Hepatocyte (in vitro differentiated cells): ENCODE measurements around the gene CACNA2D1. TPM values are rescaled to one million over a fixed set of nuclear protein-coding genes. Genes with fewer than 3 reads are reported as not detected.

Experiments used
- DNase-seq: peaks from one replicate; pipeline ENCODE4 v3.0.0-alpha.2; 2016; ENCODE audit warnings: low spot score
- H2AFZ ChIP-seq: fragments of 200-600 bp; sonication (generic); 2 replicates; pipeline ENCODE4 v1.6.0; 2016; ENCODE audit warnings: antibody characterized with exemption, mild to moderate bottlenecking
- H3K27ac ChIP-seq: fragments of 200-600 bp; sonication (generic); 2 replicates; pipeline ENCODE4 v1.5.1; 2016; ENCODE audit warnings: mild to moderate bottlenecking
- H3K27me3 ChIP-seq: fragments of 200-600 bp; sonication (generic); 2 replicates; pipeline ENCODE4 v1.6.1; 2016
- H3K36me3 ChIP-seq: fragments of 200-600 bp; sonication (generic); replicated peaks from 2 replicates; pipeline ENCODE4 v1.5.1; 2016; ENCODE audit warnings: low read depth; ENCODE audit not compliant: insufficient read depth
- H3K4me1 ChIP-seq: fragments of 200-600 bp; sonication (generic); 2 replicates; pipeline ENCODE4 v1.5.1; 2016; ENCODE audit warnings: mild to moderate bottlenecking, moderate library complexity; ENCODE audit not compliant: insufficient read depth
- H3K4me2 ChIP-seq: fragments of 200-600 bp; sonication (generic); 2 replicates; pipeline ENCODE4 v1.6.0; 2016
- H3K4me3 ChIP-seq: fragments of 200-600 bp; sonication (generic); 2 replicates; pipeline ENCODE4 v1.5.1; 2016; ENCODE audit warnings: mild to moderate bottlenecking
- H3K79me2 ChIP-seq: fragments of 200-600 bp; sonication (generic); 2 replicates; pipeline ENCODE4 v1.6.0; 2017; ENCODE audit warnings: mild to moderate bottlenecking
- H3K9me2 ChIP-seq: fragments of 200-600 bp; sonication (generic); replicated peaks from 2 replicates; pipeline ENCODE4 v1.6.0; 2017; ENCODE audit warnings: mild to moderate bottlenecking; ENCODE audit not compliant: insufficient read depth
- H3K9me3 ChIP-seq: fragments of 200-600 bp; sonication (generic); 2 replicates; pipeline ENCODE4 v1.5.1; 2016; ENCODE audit warnings: low read depth, mild to moderate bottlenecking
- H4K20me1 ChIP-seq: fragments of 200-600 bp; sonication (generic); 2 replicates; pipeline ENCODE4 v1.6.0; 2016; ENCODE audit warnings: mild to moderate bottlenecking; ENCODE audit not compliant: insufficient read depth, poor library complexity, severe bottlenecking
- CTCF ChIP-seq: fragments of 200-600 bp; sonication (generic); IDR thresholded peaks from 2 replicates; pipeline ENCODE4 v1.5.1; 2016; ENCODE audit warnings: antibody characterized with exemption, mild to moderate bottlenecking; ENCODE audit not compliant: poor library complexity
- EZH2 ChIP-seq: fragments of 200-600 bp; sonication (generic); IDR thresholded peaks from 2 replicates; pipeline ENCODE4 v1.6.1; 2016; ENCODE audit warnings: antibody characterized with exemption, mild to moderate bottlenecking, borderline replicate concordance
- EZH2phosphoT487 ChIP-seq: fragments of 200-600 bp; sonication (generic); IDR thresholded peaks from one replicate; pipeline ENCODE4 v1.6.1; 2018; ENCODE audit warnings: antibody characterized with exemption, mild to moderate bottlenecking, low read depth, moderate library complexity; ENCODE audit not compliant: unreplicated experiment, severe bottlenecking
- WGBS: methylation state at CpG from one replicate; pipeline ENCODE4 v1.1.6; 2016; ENCODE audit warnings: low lambda C conversion rate; ENCODE audit errors: missing lambda C conversion rate; 5-methylcytosine and 5-hydroxymethylcytosine counted together
- polyA plus RNA-seq: library from polyadenylated mRNA; unstranded; fragments of >200 nt; fragmentation: Nextera tagmentation; extraction: Ambion mirVana; gene quantifications from 2 replicates; pipeline ENCODE4 v1.2.1, GENCODE V29; 2016
- total RNA-seq: library from RNA; depleted of rRNA; stranded (reverse); fragments of >200 nt; gene quantifications from 2 replicates; pipeline ENCODE4 v1.2.3, GENCODE V29; 2014

The CACNA2D1 gene
- total and polyA plus RNA-seq, 2 experiments from 2014 or later, result 3.1 to 18.9 TPM

- H3K9me3 ChIP-seq, result no peaks in the 10 kb centered on the region
- H3K4me1 ChIP-seq, result no peaks in the 10 kb centered on the region
- no peaks in the 10 kb centered on the region for H3K27me3 ChIP-seq
- no peak overlapping the region for H3K4me3 ChIP-seq
- no peak overlapping the region for H2AFZ ChIP-seq
- H3K9me2 ChIP-seq, result no peaks in the 10 kb centered on the region
- H3K4me2 ChIP-seq, result no peak overlapping the region
- TF ChIP-seq CTCF (no peak), EZH2 (no peak), EZH2phosphoT487 (no peak)
- no peaks in the 10 kb centered on the region for H3K36me3 ChIP-seq
- no peak for DNase-seq
- no peak overlapping the region for H3K27ac ChIP-seq
- H3K79me2 ChIP-seq, result no peaks in the 10 kb centered on the region
- no peaks in the 10 kb centered on the region for H4K20me1 ChIP-seq
Measured at GRCh38 chr7:81949306-81949705, 494.3 kb downstream of the CACNA2D1 start.

DNA sequence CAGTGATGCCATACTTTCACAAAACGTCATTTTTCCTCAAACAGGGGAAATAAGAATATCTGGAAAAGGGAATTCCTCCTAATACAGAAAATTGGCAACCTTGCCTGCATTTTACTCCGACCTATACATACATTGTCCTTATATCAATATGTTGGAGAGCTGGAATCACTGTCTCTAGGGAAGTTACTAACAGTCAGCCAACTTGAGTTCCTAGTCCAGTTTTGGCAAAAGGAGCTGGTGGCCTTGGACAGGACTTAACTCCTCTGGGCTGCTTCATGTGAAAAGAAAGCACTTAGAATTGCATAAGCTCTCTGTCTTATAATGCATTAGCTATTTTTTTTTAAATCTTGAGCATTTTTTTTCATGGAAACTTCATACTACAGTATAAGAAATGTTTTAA, 499.5 kb downstream of the CACNA2D1 start:
- no peaks in the 10 kb centered on the region for H3K9me2 ChIP-seq
- no peaks in the 10 kb centered on the region for H3K79me2 ChIP-seq
- H4K20me1 ChIP-seq, result no peaks in the 10 kb centered on the region
- H3K4me3 ChIP-seq, result no peak overlapping the region
- no peak overlapping the region for H2AFZ ChIP-seq
- H3K9me3 ChIP-seq, result no peaks in the 10 kb centered on the region
- no peak for DNase-seq
- no peaks in the 10 kb centered on the region for H3K4me1 ChIP-seq
- no peak overlapping the region for H3K4me2 ChIP-seq
- H3K36me3 ChIP-seq, result no peaks in the 10 kb centered on the region
- no peak overlapping the region for H3K27ac ChIP-seq
- TF ChIP-seq EZH2phosphoT487 (no peak), CTCF (no peak), EZH2 (no peak)
- no peaks in the 10 kb centered on the region for H3K27me3 ChIP-seq
- WGBS, result 91% methylated on average over 2 of the region's 2 CpGs

DNA sequence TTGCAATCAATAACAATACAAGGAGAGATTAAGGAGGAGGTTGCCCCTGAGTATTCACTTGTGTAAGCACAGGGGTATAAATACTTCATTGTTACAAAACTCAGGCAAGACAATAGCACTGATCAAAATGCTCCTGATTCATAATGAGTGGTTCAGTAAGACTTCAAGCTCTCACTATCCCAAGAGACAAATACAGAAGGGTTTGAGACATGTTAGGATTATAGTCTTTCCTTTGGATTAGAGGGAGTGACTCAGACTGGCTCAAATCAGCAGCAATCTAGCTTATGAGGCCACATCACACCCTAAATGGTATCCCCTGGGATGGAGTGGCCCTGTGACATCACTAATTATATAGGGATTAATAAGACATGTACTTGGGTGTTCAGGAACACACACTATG, 506.5 kb downstream of the CACNA2D1 start:
- no peaks in the 10 kb centered on the region for H3K79me2 ChIP-seq
- no peak overlapping the region for H3K4me3 ChIP-seq
- no peak overlapping the region for H3K27ac ChIP-seq
- H2AFZ ChIP-seq, result no peak overlapping the region
- H4K20me1 ChIP-seq, result no peaks in the 10 kb centered on the region
- no peaks in the 10 kb centered on the region for H3K36me3 ChIP-seq
- H3K27me3 ChIP-seq, result no peaks in the 10 kb centered on the region
- no peak for TF ChIP-seq EZH2
- H3K4me2 ChIP-seq, result no peak overlapping the region
- H3K9me2 ChIP-seq, result no peaks in the 10 kb centered on the region
- no peaks in the 10 kb centered on the region for H3K4me1 ChIP-seq
- no peak for DNase-seq
- H3K9me3 ChIP-seq, result no peaks in the 10 kb centered on the region

GRCh38 chr7:81934596-81935301, 508.8 kb downstream of the CACNA2D1 start:
- no peak overlapping the region for H2AFZ ChIP-seq
- WGBS, result 74% methylated on average over 6 of the region's 6 CpGs
- DNase-seq, result no peak
- no peak overlapping the region for H3K4me3 ChIP-seq
- H3K27me3 ChIP-seq, result no peaks in the 10 kb centered on the region
- H3K9me2 ChIP-seq, result no peaks in the 10 kb centered on the region
- no peaks in the 10 kb centered on the region for H3K9me3 ChIP-seq
- no peak for TF ChIP-seq CTCF
- TF ChIP-seq EZH2phosphoT487, result no peak
- TF ChIP-seq EZH2, result no peak
- H3K36me3 ChIP-seq, result no peaks in the 10 kb centered on the region
- no peak overlapping the region for H3K4me2 ChIP-seq
- no peaks in the 10 kb centered on the region for H3K79me2 ChIP-seq
- no peak overlapping the region for H3K27ac ChIP-seq
- H3K4me1 ChIP-seq, result no peaks in the 10 kb centered on the region
- H4K20me1 ChIP-seq, result no peaks in the 10 kb centered on the region
